GM19372 (cell line): ENCODE measurements around the gene LRRFIP1.
"Not testable (repeated sequence)": the region's sequence is repeated elsewhere in the genome, so short reads cannot be mapped to it uniquely, and the experiment has no call there.

ENCODE experiments used
- ATAC-seq: cut with Tn5 transposase; IDR thresholded peaks from one replicate; pipeline ENCODE4 v1.9.1; 2021; ENCODE audit warnings: mild to moderate bottlenecking, low read depth, moderate library complexity; ENCODE audit not compliant: unreplicated experiment

The LRRFIP1 gene

DNA sequence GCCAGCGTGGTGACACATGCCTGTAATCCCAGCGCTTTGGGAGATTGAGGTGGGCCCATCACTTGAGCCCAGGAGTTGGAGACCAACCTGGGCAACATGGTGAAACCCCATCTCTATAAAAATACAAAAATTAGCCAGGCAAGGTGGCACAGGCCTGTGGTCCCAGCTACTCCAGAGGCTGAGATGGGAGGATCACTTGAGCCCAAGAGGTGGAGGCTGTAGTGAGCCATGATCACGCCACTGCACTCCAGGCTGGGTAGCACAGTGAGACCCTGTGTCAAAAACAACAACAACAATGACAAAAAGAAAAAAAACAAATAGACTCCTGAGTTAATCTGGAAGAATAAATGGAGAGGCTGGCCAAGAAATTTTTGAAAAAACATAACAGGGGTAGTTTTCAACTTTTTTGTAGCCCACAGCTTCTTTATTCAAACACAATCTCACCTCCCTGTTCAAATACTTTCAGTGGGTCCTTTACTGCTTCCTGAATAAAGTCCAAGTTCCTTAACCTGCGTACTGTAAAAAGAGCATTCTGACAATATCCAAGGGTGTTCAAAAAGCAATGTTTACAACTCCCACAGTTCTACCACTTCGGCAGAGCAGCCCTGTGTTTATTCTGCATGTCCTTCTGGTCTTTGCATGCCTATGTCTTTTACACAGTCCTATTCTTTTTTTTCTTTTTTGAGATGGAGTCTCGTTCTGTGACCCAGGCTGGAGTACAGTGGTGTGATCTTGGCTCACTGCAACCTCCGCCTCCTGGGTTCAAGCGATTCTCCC lies 53.5 kb downstream of the LRRFIP1 start:
- no peak for ATAC-seq

GRCh38 chr2:237682151-237682550 lies 54.8 kb downstream of the LRRFIP1 start:
- no peak for ATAC-seq

DNA sequence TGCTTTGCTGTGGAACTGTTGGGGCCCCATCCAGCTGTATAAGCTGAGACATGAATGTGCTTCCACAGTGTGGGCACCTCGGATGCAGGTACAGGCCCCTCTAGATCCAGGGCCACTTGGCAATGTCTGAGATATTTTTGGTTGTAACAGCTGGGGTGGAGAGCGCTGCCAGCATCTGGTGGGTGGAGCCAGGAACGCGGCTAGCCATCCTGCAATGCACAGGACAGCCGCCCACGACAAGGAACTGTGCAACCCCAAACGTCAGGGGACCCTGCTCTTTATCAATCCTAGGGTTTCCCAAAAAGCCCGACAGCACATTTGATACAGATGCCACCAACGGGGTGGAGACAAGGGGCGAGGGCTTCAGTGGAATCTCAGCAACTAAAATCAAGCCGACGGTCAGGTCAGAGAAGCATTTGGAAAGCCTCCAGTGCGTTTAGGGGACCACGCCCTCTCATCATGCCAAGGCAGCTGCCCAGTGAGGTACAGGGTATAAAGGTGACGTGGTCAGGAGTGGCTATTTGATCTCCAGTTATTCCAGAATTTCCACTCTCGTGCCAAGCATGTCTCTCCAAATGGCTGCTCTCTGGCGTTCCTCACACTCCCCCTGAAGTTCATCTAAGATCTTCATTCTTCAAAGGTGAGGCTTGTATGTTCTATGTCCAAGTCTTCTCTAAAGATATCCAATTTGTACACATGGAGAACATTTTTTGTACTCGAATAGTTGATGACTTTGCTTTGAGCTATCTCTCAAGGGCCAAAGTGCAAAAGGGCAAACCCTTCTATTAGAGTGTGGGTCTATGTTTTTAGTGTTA lies 55.7 kb downstream of the LRRFIP1 start:
- no peak for ATAC-seq

DNA sequence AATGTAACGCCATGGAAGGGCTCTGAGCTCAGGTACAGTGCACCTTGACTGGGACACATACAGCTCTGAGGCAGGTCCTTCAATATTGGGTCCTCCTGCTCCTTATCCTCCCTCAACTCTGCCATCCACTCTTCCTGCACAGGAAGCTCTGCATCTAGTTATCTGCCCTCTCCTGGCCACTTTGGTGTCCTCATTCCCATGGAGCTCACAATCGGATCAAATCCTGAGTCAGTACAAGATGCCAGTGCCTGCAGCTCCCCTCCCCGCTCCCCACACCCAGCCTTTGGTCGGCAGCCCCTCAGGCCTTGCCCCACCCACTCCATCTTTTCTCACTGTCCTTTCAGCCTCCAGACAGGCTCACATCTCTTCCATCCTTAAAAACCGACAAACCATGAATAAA lies 58.0 kb downstream of the LRRFIP1 start:
- ATAC-seq = no peak

DNA sequence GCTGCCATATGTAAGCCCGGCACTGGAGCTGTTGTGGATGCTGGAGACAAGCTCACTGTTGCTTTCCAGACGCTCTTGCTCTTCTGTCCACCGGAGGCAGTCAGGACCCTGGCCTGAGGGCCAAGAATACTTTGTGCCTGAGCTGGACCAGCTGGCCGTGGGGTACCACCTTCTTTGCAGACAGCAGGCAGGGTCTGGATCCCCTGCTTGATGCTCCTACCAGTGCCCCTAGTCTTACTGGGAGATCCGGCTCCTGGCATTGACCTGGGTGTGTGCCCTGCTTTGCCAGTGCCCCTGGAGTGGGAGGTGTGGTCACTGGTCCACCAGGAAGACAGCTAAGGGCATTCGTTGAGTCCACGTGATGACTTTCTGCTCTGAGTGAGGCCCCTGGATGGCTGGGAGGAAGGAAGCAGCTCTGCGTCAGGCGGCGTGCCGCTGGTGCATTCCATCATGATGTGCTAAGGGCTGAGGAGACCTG lies 59.3 kb downstream of the LRRFIP1 start:
- ATAC-seq = no peak

GRCh38 chr2:237688081-237688480 lies 60.7 kb downstream of the LRRFIP1 start:
- ATAC-seq = no peak

DNA sequence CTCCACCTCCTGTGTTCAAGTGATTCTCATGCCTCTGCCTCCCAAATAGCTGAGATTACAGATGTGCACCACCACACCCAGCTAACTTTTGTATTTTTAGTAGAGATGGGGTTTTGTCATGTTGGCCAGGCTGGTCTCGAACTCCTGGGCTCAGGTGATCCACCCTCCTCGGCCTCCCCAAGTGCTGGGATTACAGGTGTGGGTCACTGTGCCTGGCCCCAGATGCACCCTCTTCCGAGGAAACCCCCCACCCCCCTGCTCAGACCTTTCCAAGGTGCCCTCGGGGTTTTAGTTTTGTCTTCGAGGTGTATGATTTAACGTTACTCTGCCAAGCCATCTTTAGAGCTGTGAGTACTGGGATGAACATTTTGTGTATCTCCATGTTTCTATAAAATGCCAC lies 61.2 kb downstream of the LRRFIP1 start:
- ATAC-seq = not testable (repeated sequence)

DNA sequence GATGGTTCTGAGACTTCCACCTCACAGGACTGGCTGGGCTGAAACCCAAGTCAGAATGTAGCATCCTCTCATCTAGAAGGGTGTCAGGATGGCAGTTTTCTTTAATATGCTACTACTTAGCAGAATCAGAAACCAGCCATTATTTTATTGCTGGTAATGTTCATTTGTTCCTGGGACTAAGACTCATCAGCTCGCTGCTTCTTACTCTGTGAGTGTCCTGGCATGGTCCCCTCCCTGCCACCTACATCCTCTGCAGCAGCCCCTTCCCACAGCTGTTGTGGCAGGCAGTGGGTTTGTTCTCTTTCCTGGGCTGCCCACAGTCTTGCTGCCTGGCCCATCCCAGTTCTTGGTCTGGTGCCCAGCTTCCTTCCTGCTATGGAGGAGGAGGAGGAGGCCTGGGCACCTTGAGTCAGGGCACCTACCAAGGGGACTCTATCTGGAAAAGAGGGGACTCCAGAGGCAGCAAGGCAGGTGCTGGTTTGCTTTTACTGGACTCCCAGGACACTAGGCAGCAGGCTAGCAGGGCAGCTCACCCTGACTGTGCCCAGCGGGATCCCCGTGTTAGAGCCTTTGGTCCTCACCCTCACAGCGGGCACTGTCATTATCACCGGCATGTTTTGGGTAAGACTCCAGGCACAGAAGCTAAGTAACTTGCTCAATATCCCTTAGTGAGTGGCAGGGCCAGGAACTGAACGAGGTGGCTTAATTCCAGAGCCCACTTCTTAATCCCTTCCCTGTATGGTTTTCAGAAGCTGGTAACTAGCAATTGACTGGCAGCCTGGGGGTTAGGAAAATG lies 62.1 kb downstream of the LRRFIP1 start:
- no peak for ATAC-seq

DNA sequence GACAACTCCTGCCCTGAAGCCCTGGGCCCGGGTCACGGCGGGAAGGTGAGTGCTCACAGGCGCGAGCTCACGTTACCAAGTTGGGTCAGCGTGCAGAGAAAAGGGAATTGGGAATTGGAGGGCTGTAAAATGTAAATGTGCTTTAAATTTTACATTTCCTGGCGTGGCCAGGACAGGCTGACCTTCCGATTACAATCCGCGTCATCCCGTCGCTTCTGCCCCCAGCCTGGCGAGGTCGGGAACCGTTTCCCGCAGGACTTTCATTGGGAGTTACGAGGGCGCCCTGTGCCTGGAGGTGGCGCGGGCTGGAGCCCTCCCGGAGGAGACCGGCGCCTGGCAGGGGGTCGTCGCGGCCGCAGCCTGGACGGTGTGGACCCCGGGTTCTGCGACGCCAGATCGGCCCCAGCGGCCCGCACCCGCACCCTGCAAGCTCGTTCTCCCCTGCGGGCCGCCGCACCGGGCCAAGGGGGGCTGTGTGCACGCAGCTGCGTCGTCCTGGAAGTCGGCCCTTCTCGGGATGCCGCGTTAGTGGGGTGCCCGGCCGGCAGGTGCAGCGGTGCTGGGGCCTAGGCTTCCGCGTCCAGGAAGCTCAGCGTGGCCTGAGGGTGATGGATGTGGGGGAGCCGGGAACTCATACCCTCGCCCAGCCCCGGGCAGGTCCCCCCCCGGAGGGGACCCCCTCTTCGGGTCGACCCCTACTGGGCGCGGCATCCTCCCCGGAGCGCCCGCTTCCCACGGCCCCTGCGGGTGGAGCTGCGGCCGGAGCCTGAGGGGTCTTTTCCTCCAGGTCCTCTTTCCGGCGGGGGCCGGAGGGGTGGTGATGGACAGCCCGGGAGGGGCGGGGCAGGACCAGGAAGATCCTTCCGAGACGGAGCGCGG lies 63.9 kb downstream of the LRRFIP1 start:
- peak; percentile 41 for ATAC-seq

- peak; percentile 65 for ATAC-seq
These were observed 64.7 kb downstream of the LRRFIP1 start for GRCh38 chr2:237691908-237692600.

GRCh38 chr2:237692601-237693290 lies 65.4 kb downstream of the LRRFIP1 start:
- peak; percentile 3 for ATAC-seq

GRCh38 chr2:237693291-237693994 lies 66.1 kb downstream of the LRRFIP1 start:
- no peak for ATAC-seq

GRCh38 chr2:237694415-237695194 lies 67.2 kb downstream of the LRRFIP1 start:
- ATAC-seq = no peak

DNA sequence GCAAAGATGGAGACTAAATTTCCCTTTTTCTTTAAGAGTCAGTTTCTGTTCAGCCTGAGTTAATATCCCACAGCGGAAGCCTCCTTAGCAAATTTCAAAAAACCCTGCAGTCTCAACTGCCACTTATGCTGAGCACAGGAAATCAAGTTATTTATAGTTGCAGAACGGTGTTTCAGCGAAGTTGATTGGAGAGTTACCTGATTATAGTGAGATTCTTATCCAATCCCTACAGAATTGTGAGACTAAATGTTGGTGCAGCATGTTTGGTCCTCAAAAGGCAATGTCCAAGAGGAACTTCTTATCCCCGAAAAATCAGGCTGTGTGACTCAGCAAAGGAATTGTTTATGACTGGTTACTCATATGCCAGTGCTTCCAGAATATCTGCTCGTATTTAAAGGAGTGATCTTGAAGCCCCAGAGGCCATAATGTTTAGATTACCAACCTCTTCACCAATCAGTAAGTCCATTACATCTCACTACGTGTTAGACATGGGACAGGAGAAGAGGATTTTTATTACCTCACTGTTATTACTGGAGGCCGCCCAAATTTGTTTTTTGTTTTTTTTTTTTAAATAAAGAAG lies 67.9 kb downstream of the LRRFIP1 start:
- no peak for ATAC-seq

- ATAC-seq = no peak
These were observed 69.1 kb downstream of the LRRFIP1 start for GRCh38 chr2:237696461-237696860.

- no peak for ATAC-seq
These were observed 70.4 kb downstream of the LRRFIP1 start for GRCh38 chr2:237697586-237698357.
